H1 (cell line): Measurements from ENCODE around the gene TMPRSS9. TPM values are rescaled to one million over a fixed set of nuclear protein-coding genes. Genes with fewer than 3 reads are reported as not detected.

Source experiments
- ASH2L ChIP-seq: fragments of 200-600, 300-600 bp; sonication (generic); IDR thresholded peaks from one replicate; pipeline ENCODE4 v1.7.1; 2017; ENCODE audit warnings: low read length
- CTBP2 ChIP-seq: IDR thresholded peaks from 2 replicates; pipeline ENCODE4 v1.7.0; 2011; ENCODE audit warnings: borderline replicate concordance, mild to moderate bottlenecking, moderate library complexity, mixed read lengths, low read length; ENCODE audit not compliant: insufficient read depth, insufficient read length
- CTCF ChIP-seq, 3 experiments: IDR thresholded peaks; 1 replicate in 2 of 3; 2 replicates in 1 of 3; pipeline versions ENCODE4 v1.5.1 to v1.6.1; 2011; ENCODE audit warnings: low read length in 3 of 3, mild to moderate bottlenecking in 3 of 3, inconsistent platforms in 2 of 3, low read depth in 1 of 3, moderate library complexity in 1 of 3; ENCODE audit not compliant: insufficient read depth in 1 of 3; ENCODE audit errors: control extremely low read depth in 1 of 3
- GTF2F1 ChIP-seq: IDR thresholded peaks from 2 replicates; pipeline ENCODE4 v1.6.1; 2012; ENCODE audit warnings: low read depth, low read length, improper control_type of control experiment, borderline replicate concordance
- KDM1A ChIP-seq: fragments of 200-600, 300-600 bp; sonication (generic); IDR thresholded peaks from 2 replicates; pipeline ENCODE4 v1.7.1; 2016; ENCODE audit warnings: mild to moderate bottlenecking, low read length, borderline replicate concordance
- KDM5A ChIP-seq: fragments of 200-600 bp; IDR thresholded peaks from 2 replicates; pipeline ENCODE4 v1.7.1; 2012; ENCODE audit warnings: mild to moderate bottlenecking, low read length, inconsistent platforms, mixed read lengths
- NRF1 ChIP-seq: IDR thresholded peaks from 2 replicates; pipeline ENCODE4 v1.6.1; 2011; ENCODE audit warnings: mild to moderate bottlenecking, low read depth, low read length, improper control_type of control experiment
- POLR2AphosphoS5 ChIP-seq: IDR thresholded peaks from 2 replicates; pipeline ENCODE4 v1.6.1; 2011; ENCODE audit warnings: low read depth, low read length
- TCF12 ChIP-seq: IDR thresholded peaks from 2 replicates; pipeline ENCODE4 v1.6.1; 2011; ENCODE audit warnings: low read depth, mild to moderate bottlenecking, low read length
- ZNF274 ChIP-seq: IDR thresholded peaks from 2 replicates; pipeline ENCODE4 v1.7.0; 2012; ENCODE audit warnings: low read length, borderline replicate concordance; ENCODE audit errors: extremely low read depth
- polyA plus RNA-seq, 7 experiments: library from polyadenylated mRNA; depleted of rRNA in 3 of 7; stranded (reverse) in 5 of 7; unstranded in 2 of 7; fragments of >200 nt in 5 of 7; fragments of 200-250 nt in 2 of 7; gene quantifications; 1 replicate in 5 of 7; 2 replicates in 1 of 7; 4 replicates in 1 of 7; pipeline versions ENCODE4 v1.2.1 to v1.2.3, GENCODE V29; 2011 to 2013; ENCODE audit warnings: missing spikeins in 2 of 7, mixed read lengths in 2 of 7
- total RNA-seq: library from RNA; stranded (reverse); fragmentation: NEBNext Ultra II Directional; extraction: Animal tissue kit (Norgen Biotek cat#: 25700); gene quantifications from 2 replicates; pipeline ENCODE4 v1.2.1, GENCODE V29; 2021

TMPRSS9 gene
- total and polyA plus RNA-seq, 2 of the 8 experiments (the other 6 are each of a cell fraction or from before 2014, with no cell fraction given), result 0.15 to 0.19 TPM

- TF ChIP-seq ZNF274, result no peak
- no peak for TF ChIP-seq NRF1
- TF ChIP-seq TCF12, result no peak
- TF ChIP-seq CTCF (IDR thresholded peaks at IDR 0.05; ENCODE audit: control extremely low read depth in 1 of 3, insufficient read depth in 1 of 3, low read depth in 1 of 3, low read length in 3 of 3), result no peak
- TF ChIP-seq ASH2L, result no peak
- TF ChIP-seq GTF2F1, result no peak
- TF ChIP-seq KDM1A, result no peak
- no peak for TF ChIP-seq KDM5A
- TF ChIP-seq CTBP2, result no peak
- TF ChIP-seq POLR2AphosphoS5, result no peak
These were observed 27.6 kb downstream of the TMPRSS9 start (continued) for GRCh38 chr19:2387367-2388288.
